Measurements from ENCODE around the gene MYO9A. TPM values are rescaled to one million over a fixed set of nuclear protein-coding genes. Genes with fewer than 3 reads are reported as not detected.
"Not testable (repeated sequence)": the region's sequence is repeated elsewhere in the genome, so short reads cannot be mapped to it uniquely, and the experiment has no call there.

MYO9A gene
- total and polyA plus RNA-seq, 2 donors (not counting 1 experiment from before 2014, with no cell fraction given) = 6.2 to 66.1 TPM

DNA sequence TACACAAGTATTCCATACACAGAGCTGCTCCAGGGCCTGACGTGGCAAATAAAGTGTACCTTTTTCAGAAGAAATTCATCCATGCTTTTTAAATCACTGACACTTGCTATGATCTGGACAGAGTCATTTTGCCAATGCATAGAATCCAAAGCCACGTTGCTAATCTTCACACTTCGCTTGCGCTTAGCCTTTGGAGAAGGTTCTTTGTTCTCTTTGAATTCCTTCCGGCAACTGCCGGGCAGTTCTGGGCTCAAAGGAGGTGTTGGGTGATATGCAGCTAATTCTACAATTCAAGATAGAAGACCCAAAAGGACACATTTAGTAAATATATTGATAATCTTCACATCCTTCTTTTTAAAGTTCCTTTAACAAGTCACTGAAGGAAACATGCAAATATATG, 237.7 kb downstream of the MYO9A start:
- CTCF ChIA-PET = no interaction called here
- no peaks in the 10 kb centered on the region for H3K27me3 Mint-ChIP-seq
- intact Hi-C loops (cut with micrococcal nuclease) = no loop called here
- Histone ChIP-seq H2AFZ (ENCODE audit: insufficient read depth, low read depth, low read length, poor library complexity, severe bottlenecking) (no peak overlapping the region), H3K79me2 (ENCODE audit: control insufficient read depth, insufficient read depth, low read length) (no peaks in the 10 kb centered on the region), H3K4me3 (ENCODE audit: control extremely low read depth in 1 of 5, extremely low read depth in 1 of 5, insufficient read depth in 1 of 5, low read depth in 2 of 5, low read length in 4 of 5) (no peak overlapping the region), H3K27me3 (replicated peaks in 1 of 4; ENCODE audit: control extremely low read depth in 1 of 4, control insufficient read depth in 3 of 4, insufficient read depth in 4 of 4, low read length in 3 of 4) (no peaks in the 10 kb centered on the region), H4K20me1 (ENCODE audit: control insufficient read depth, insufficient read depth, low read length, poor library complexity, severe bottlenecking) (no peaks in the 10 kb centered on the region), H3K4me1 (ENCODE audit: control insufficient read depth in 2 of 2, insufficient read depth in 2 of 2, low read length in 2 of 2) (no peaks in the 10 kb centered on the region), H3K36me3 (replicated peaks in 1 of 2; ENCODE audit: control extremely low read depth in 1 of 2, control insufficient read depth in 1 of 2, extremely low read depth in 1 of 2, insufficient read depth in 2 of 2, low read length in 1 of 2) (peaks cover 3 to 30% of the 10 kb centered on the region in 2 experiments), H3K9ac (ENCODE audit: low read length) (no peak overlapping the region), H3K9me3 (ENCODE audit: control extremely low read depth in 1 of 3, control insufficient read depth in 2 of 3, insufficient read depth in 1 of 3, low read length in 2 of 3) (no peaks in the 10 kb centered on the region), H3K4me2 (replicated peaks; ENCODE audit: low read depth, low read length, poor library complexity, severe bottlenecking) (no peak overlapping the region), H3K27ac (ENCODE audit: low read length in 2 of 2) (no peak overlapping the region)
- DNase-seq (no peak), ATAC-seq (ENCODE audit: low read depth) (no peak)
- POLR2A ChIA-PET = no interaction called here
- WGBS (ENCODE audit: insufficient coverage) = 100% methylated on average over 1 of the region's 6 CpGs
- no peak for TF ChIP-seq EZH2 (IDR thresholded peaks at IDR 0.05; ENCODE audit: borderline replicate concordance, insufficient read depth, low read depth, low read length, poor library complexity, severe bottlenecking)
- TF ChIP-seq, protein P1, sequence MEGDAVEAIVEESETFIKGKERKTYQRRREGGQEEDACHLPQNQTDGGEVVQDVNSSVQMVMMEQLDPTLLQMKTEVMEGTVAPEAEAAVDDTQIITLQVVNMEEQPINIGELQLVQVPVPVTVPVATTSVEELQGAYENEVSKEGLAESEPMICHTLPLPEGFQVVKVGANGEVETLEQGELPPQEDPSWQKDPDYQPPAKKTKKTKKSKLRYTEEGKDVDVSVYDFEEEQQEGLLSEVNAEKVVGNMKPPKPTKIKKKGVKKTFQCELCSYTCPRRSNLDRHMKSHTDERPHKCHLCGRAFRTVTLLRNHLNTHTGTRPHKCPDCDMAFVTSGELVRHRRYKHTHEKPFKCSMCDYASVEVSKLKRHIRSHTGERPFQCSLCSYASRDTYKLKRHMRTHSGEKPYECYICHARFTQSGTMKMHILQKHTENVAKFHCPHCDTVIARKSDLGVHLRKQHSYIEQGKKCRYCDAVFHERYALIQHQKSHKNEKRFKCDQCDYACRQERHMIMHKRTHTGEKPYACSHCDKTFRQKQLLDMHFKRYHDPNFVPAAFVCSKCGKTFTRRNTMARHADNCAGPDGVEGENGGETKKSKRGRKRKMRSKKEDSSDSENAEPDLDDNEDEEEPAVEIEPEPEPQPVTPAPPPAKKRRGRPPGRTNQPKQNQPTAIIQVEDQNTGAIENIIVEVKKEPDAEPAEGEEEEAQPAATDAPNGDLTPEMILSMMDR (IDR thresholded peaks at IDR 0.05) = no peak
- no peaks in the 10 kb centered on the region for H3K9me3 Mint-ChIP-seq (ENCODE audit: insufficient read depth)
- no peak overlapping the region for H3K4me3 Mint-ChIP-seq
- no peaks in the 10 kb centered on the region for H3K4me1 Mint-ChIP-seq
- H3K27ac Mint-ChIP-seq = no peak overlapping the region

GRCh38 chr15:71874245-71874644, 243.7 kb downstream of the MYO9A start:
- ChIA-PET CTCF (no interaction called here), POLR2A (no interaction called here)
- Histone ChIP-seq H3K4me2 (replicated peaks; ENCODE audit: low read depth, low read length, poor library complexity, severe bottlenecking) (no peak overlapping the region), H3K27ac (ENCODE audit: low read length in 2 of 2) (no peak overlapping the region), H3K4me1 (ENCODE audit: control insufficient read depth in 2 of 2, insufficient read depth in 2 of 2, low read length in 2 of 2) (no peaks in the 10 kb centered on the region), H3K36me3 (replicated peaks in 1 of 2; ENCODE audit: control extremely low read depth in 1 of 2, control insufficient read depth in 1 of 2, extremely low read depth in 1 of 2, insufficient read depth in 2 of 2, low read length in 1 of 2) (peaks cover 2 to 15% of the 10 kb centered on the region in 2 experiments), H3K9me3 (ENCODE audit: control extremely low read depth in 1 of 3, control insufficient read depth in 2 of 3, insufficient read depth in 1 of 3, low read length in 2 of 3) (no peaks in the 10 kb centered on the region), H2AFZ (ENCODE audit: insufficient read depth, low read depth, low read length, poor library complexity, severe bottlenecking) (no peak overlapping the region), H3K27me3 (replicated peaks in 1 of 4; ENCODE audit: control extremely low read depth in 1 of 4, control insufficient read depth in 3 of 4, insufficient read depth in 4 of 4, low read length in 3 of 4) (no peaks in the 10 kb centered on the region), H3K4me3 (ENCODE audit: control extremely low read depth in 1 of 5, extremely low read depth in 1 of 5, insufficient read depth in 1 of 5, low read depth in 2 of 5, low read length in 4 of 5) (no peak overlapping the region), H3K79me2 (ENCODE audit: control insufficient read depth, insufficient read depth, low read length) (no peaks in the 10 kb centered on the region), H3K9ac (ENCODE audit: low read length) (no peak overlapping the region), H4K20me1 (ENCODE audit: control insufficient read depth, insufficient read depth, low read length, poor library complexity, severe bottlenecking) (no peaks in the 10 kb centered on the region)
- WGBS (ENCODE audit: insufficient coverage) = 72% methylated on average over 2 of the region's 3 CpGs
- H3K27ac Mint-ChIP-seq = no peak overlapping the region
- no peak overlapping the region for H3K4me3 Mint-ChIP-seq
- no peaks in the 10 kb centered on the region for H3K4me1 Mint-ChIP-seq
- H3K9me3 Mint-ChIP-seq (ENCODE audit: insufficient read depth) = no peaks in the 10 kb centered on the region
- intact Hi-C loops (cut with micrococcal nuclease) = no loop called here
- DNase-seq (no peak), ATAC-seq (ENCODE audit: low read depth) (no peak)
- TF ChIP-seq, protein P1 (IDR thresholded peaks at IDR 0.05) = no peak
- TF ChIP-seq EZH2 (IDR thresholded peaks at IDR 0.05; ENCODE audit: borderline replicate concordance, insufficient read depth, low read depth, low read length, poor library complexity, severe bottlenecking) = no peak
- H3K27me3 Mint-ChIP-seq = no peaks in the 10 kb centered on the region

- intact Hi-C loops (cut with micrococcal nuclease); H4K20me1 ChIP-seq (ENCODE audit: control insufficient read depth, insufficient read depth, low read length, poor library complexity, severe bottlenecking); H3K4me1 Mint-ChIP-seq; H3K4me3 Mint-ChIP-seq; H3K79me2 ChIP-seq (ENCODE audit: control insufficient read depth, insufficient read depth, low read length); H3K4me2 ChIP-seq (replicated peaks; ENCODE audit: low read depth, low read length, poor library complexity, severe bottlenecking); H3K4me3 ChIP-seq (ENCODE audit: control extremely low read depth in 1 of 5, extremely low read depth in 1 of 5, insufficient read depth in 1 of 5, low read depth in 2 of 5, low read length in 4 of 5); H3K27me3 Mint-ChIP-seq; H3K4me1 ChIP-seq (ENCODE audit: control insufficient read depth in 2 of 2, insufficient read depth in 2 of 2, low read length in 2 of 2); H3K9ac ChIP-seq (ENCODE audit: low read length); ATAC-seq (ENCODE audit: low read depth); H3K9me3 Mint-ChIP-seq (ENCODE audit: insufficient read depth); DNase-seq; H3K27ac ChIP-seq (ENCODE audit: low read length in 2 of 2); POLR2A ChIA-PET; H3K9me3 ChIP-seq (ENCODE audit: control extremely low read depth in 1 of 3, control insufficient read depth in 2 of 3, insufficient read depth in 1 of 3, low read length in 2 of 3); CTCF ChIA-PET; H3K27me3 ChIP-seq (replicated peaks in 1 of 4; ENCODE audit: control extremely low read depth in 1 of 4, control insufficient read depth in 3 of 4, insufficient read depth in 4 of 4, low read length in 3 of 4); H2AFZ ChIP-seq (ENCODE audit: insufficient read depth, low read depth, low read length, poor library complexity, severe bottlenecking); H3K27ac Mint-ChIP-seq: not testable (repeated sequence)
- 100% methylated on average over 1 of the region's 4 CpGs for WGBS (ENCODE audit: insufficient coverage)
- peaks cover 4 to 17% of the 10 kb centered on the region in 2 experiments for H3K36me3 ChIP-seq (replicated peaks in 1 of 2; ENCODE audit: control extremely low read depth in 1 of 2, control insufficient read depth in 1 of 2, extremely low read depth in 1 of 2, insufficient read depth in 2 of 2, low read length in 1 of 2)
Measured at GRCh38 chr15:71858232-71858631, 259.7 kb downstream of the MYO9A start.

Data from B cell (primary cell).